GM21723 (cell line): ENCODE data around the gene GSK3B.

Source experiments
- ATAC-seq: cut with Tn5 transposase; IDR thresholded peaks from one replicate; pipeline ENCODE4 v1.9.1; 2021; ENCODE audit warnings: mild to moderate bottlenecking, moderate library complexity; ENCODE audit not compliant: unreplicated experiment

The GSK3B gene

GRCh38 chr3:120098710-120099109 lies 4.5 kb upstream of the GSK3B start:
- no peak for ATAC-seq

- ATAC-seq: no peak
Observed at GRCh38 chr3:120095979-120096426, 1.8 kb upstream of the GSK3B start.

GRCh38 chr3:120095226-120095978 lies 1.2 kb upstream of the GSK3B start:
- ATAC-seq: peak; percentile 48

- peak; percentile 74 for ATAC-seq
Observed at GRCh38 chr3:120094776-120095225, 554 bp upstream of the GSK3B start.

- ATAC-seq: no peak
Observed at GRCh38 chr3:120093119-120093910, 932 bp downstream of the GSK3B start.

GRCh38 chr3:120092474-120092873 lies 1.8 kb downstream of the GSK3B start:
- no peak for ATAC-seq

- ATAC-seq: no peak
Observed at GRCh38 chr3:120090422-120090821, 3.8 kb downstream of the GSK3B start.

- ATAC-seq: no peak
Observed at GRCh38 chr3:120089089-120089488, 5.2 kb downstream of the GSK3B start.

- ATAC-seq: no peak
Observed at GRCh38 chr3:120088622-120089021, 5.6 kb downstream of the GSK3B start.

- no peak for ATAC-seq
Observed at GRCh38 chr3:120081719-120082118, 12.5 kb downstream of the GSK3B start.

GRCh38 chr3:120080836-120081235 lies 13.4 kb downstream of the GSK3B start:
- no peak for ATAC-seq

- no peak for ATAC-seq
Observed at GRCh38 chr3:120077731-120078130, 16.5 kb downstream of the GSK3B start.

GRCh38 chr3:120072867-120073525 lies 21.3 kb downstream of the GSK3B start:
- ATAC-seq: peak; percentile 55

GRCh38 chr3:120071259-120071658 lies 23.0 kb downstream of the GSK3B start:
- ATAC-seq: no peak

GRCh38 chr3:120070263-120070981 lies 23.8 kb downstream of the GSK3B start:
- ATAC-seq: no peak

- no peak for ATAC-seq
Observed at GRCh38 chr3:120067083-120067482, 27.2 kb downstream of the GSK3B start.

- ATAC-seq: no peak
Observed at GRCh38 chr3:120066634-120067033, 27.6 kb downstream of the GSK3B start.

- ATAC-seq: no peak
Observed at GRCh38 chr3:120064641-120065040, 29.6 kb downstream of the GSK3B start.

- ATAC-seq: no peak
Observed at GRCh38 chr3:120062474-120062873, 31.8 kb downstream of the GSK3B start.

- no peak for ATAC-seq
Observed at GRCh38 chr3:120059081-120059864, 35.0 kb downstream of the GSK3B start.
